GM21737 (cell line): ENCODE measurements around the gene CKAP2L.
A peak's percentile ranks its signal among the peaks of the same experiment; 100 is the strongest.
"Not testable (repeated sequence)": the region's sequence is repeated elsewhere in the genome, so short reads cannot be mapped to it uniquely, and the experiment has no call there.

Experiments
- ATAC-seq: cut with Tn5 transposase; IDR thresholded peaks from one replicate; pipeline ENCODE4 v1.9.1; 2021; ENCODE audit warnings: mild to moderate bottlenecking, moderate library complexity; ENCODE audit not compliant: unreplicated experiment

Gene CKAP2L

GRCh38 chr2:112728029-112728362 is 36.4 kb downstream of the CKAP2L start:
- no peak for ATAC-seq

GRCh38 chr2:112727276-112728028 is 37.0 kb downstream of the CKAP2L start:
- ATAC-seq: no peak

GRCh38 chr2:112726487-112727190 is 37.8 kb downstream of the CKAP2L start:
- peak; percentile 77 for ATAC-seq

GRCh38 chr2:112725545-112726457 is 38.6 kb downstream of the CKAP2L start:
- no peak for ATAC-seq

- ATAC-seq: no peak
These were observed 39.6 kb downstream of the CKAP2L start for GRCh38 chr2:112724591-112725525.

GRCh38 chr2:112723995-112724394 is 40.4 kb downstream of the CKAP2L start:
- ATAC-seq: no peak

- no peak for ATAC-seq
These were observed 40.9 kb downstream of the CKAP2L start for GRCh38 chr2:112723547-112723940.

GRCh38 chr2:112722816-112723546 is 41.4 kb downstream of the CKAP2L start:
- ATAC-seq: no peak

- no peak for ATAC-seq
These were observed 42.4 kb downstream of the CKAP2L start for GRCh38 chr2:112721819-112722522.

GRCh38 chr2:112720785-112721184 is 43.6 kb downstream of the CKAP2L start, which contains the start of gene NT5DC4:
NT5DC4 (plus strand) TSS chr2:112721020; CDS start chr2:112721080, 60 bp downstream.
- ATAC-seq: no peak

GRCh38 chr2:112718863-112719370 is 45.5 kb downstream of the CKAP2L start:
- ATAC-seq: no peak

GRCh38 chr2:112716826-112717352 is 47.5 kb downstream of the CKAP2L start:
- not testable (repeated sequence) for ATAC-seq

- ATAC-seq: not testable (repeated sequence)
These were observed 48.3 kb downstream of the CKAP2L start for GRCh38 chr2:112716094-112716493.

GRCh38 chr2:112714836-112715631 is 49.4 kb downstream of the CKAP2L start:
- no peak for ATAC-seq

GRCh38 chr2:112714331-112714730 is 50.1 kb downstream of the CKAP2L start:
- no peak for ATAC-seq

- no peak for ATAC-seq
These were observed 50.5 kb downstream of the CKAP2L start for GRCh38 chr2:112713926-112714325.

GRCh38 chr2:112713585-112713925 is 50.9 kb downstream of the CKAP2L start:
- no peak for ATAC-seq
